ENCODE results near the gene FIGN. TPM values are rescaled to one million over a fixed set of nuclear protein-coding genes. Genes with fewer than 3 reads are reported as not detected.

The FIGN gene
- total and polyA plus RNA-seq, 9 of the 15 experiments (the other 6 are each of a cell fraction or from before 2014, with no cell fraction given), result 0.02 TPM; not detected in 8

- no peak overlapping the region for H2AFZ ChIP-seq (ENCODE audit: low read depth, low read length)
- H4K20me1 ChIP-seq (replicated peaks; ENCODE audit: control insufficient read depth, insufficient read depth, low read length), result no peaks in the 10 kb centered on the region
- ATAC-seq (no peak), DNase-seq (ENCODE audit: extremely low read depth in 1 of 4, low spot score in 3 of 4) (no peak), FAIRE-seq (no peak)
- no peak overlapping the region for H3K4me2 ChIP-seq (ENCODE audit: insufficient read depth, low read length)
- no peaks in the 10 kb centered on the region for H3K27me3 ChIP-seq (ENCODE audit: control insufficient read depth in 2 of 2, insufficient read depth in 2 of 2, low read length in 2 of 2)
- intact Hi-C loops (cut with micrococcal nuclease), result no loop called here
- no peaks in the 10 kb centered on the region for H3K79me2 ChIP-seq (ENCODE audit: control insufficient read depth, insufficient read depth, low read length)
- CTCF ChIA-PET (ENCODE audit: low intra/inter-chr PET ratio), result no interaction called here
- H3K9me3 ChIP-seq (replicated peaks; ENCODE audit: control insufficient read depth, insufficient read depth, low read depth, low read length), result no peaks in the 10 kb centered on the region
- H3K9me1 ChIP-seq (ENCODE audit: control insufficient read depth, insufficient read depth, low read length), result no peaks in the 10 kb centered on the region
- in situ Hi-C loops (cut with MboI), result no loop called here
- TF ChIP-seq ZEB2 (IDR thresholded peaks at IDR 0.05), result no peak
- no peak for TF ChIP-seq KLF16 (IDR thresholded peaks at IDR 0.05)
- H3K9ac ChIP-seq (ENCODE audit: insufficient read depth in 1 of 2, low read depth in 2 of 2, low read length in 2 of 2), result no peak overlapping the region
- H3K27ac ChIP-seq (ENCODE audit: extremely low read depth, low read depth, low read length), result no peak overlapping the region
- no peak overlapping the region for H3K4me3 ChIP-seq
- no peaks in the 10 kb centered on the region for H3K36me3 ChIP-seq (ENCODE audit: control insufficient read depth, insufficient read depth, low read length)
- no TSS peak for BruUV-seq (replicated peaks)
- WGBS (ENCODE audit: insufficient coverage, low coverage, missing lambda C conversion rate), result 9% methylated on average over 1 of the region's 1 CpG
- POLR2A ChIA-PET, result no interaction called here
- no peaks in the 10 kb centered on the region for H3K4me1 ChIP-seq (replicated peaks in 1 of 2; ENCODE audit: control insufficient read depth in 2 of 2, insufficient read depth in 2 of 2, low read length in 2 of 2)
Observed at GRCh38 chr2:163775304-163775703, 39.5 kb upstream of the FIGN start.

GRCh38 chr2:163774862-163775261, 39.1 kb upstream of the FIGN start:
- Histone ChIP-seq H3K79me2 (ENCODE audit: control insufficient read depth, insufficient read depth, low read length) (no peaks in the 10 kb centered on the region), H3K27ac (ENCODE audit: extremely low read depth, low read depth, low read length) (no peak overlapping the region), H2AFZ (ENCODE audit: low read depth, low read length) (no peak overlapping the region), H3K4me2 (ENCODE audit: insufficient read depth, low read length) (no peak overlapping the region), H4K20me1 (replicated peaks; ENCODE audit: control insufficient read depth, insufficient read depth, low read length) (no peaks in the 10 kb centered on the region), H3K9me1 (ENCODE audit: control insufficient read depth, insufficient read depth, low read length) (no peaks in the 10 kb centered on the region), H3K4me3 (no peak overlapping the region), H3K4me1 (replicated peaks in 1 of 2; ENCODE audit: control insufficient read depth in 2 of 2, insufficient read depth in 2 of 2, low read length in 2 of 2) (no peaks in the 10 kb centered on the region), H3K36me3 (ENCODE audit: control insufficient read depth, insufficient read depth, low read length) (no peaks in the 10 kb centered on the region), H3K9ac (ENCODE audit: insufficient read depth in 1 of 2, low read depth in 2 of 2, low read length in 2 of 2) (no peak overlapping the region), H3K27me3 (ENCODE audit: control insufficient read depth in 2 of 2, insufficient read depth in 2 of 2, low read length in 2 of 2) (no peaks in the 10 kb centered on the region), H3K9me3 (replicated peaks; ENCODE audit: control insufficient read depth, insufficient read depth, low read depth, low read length) (no peaks in the 10 kb centered on the region)
- FAIRE-seq (no peak), ATAC-seq (no peak), DNase-seq (ENCODE audit: extremely low read depth in 1 of 4, low spot score in 3 of 4) (no peak)
- POLR2A ChIA-PET, result no interaction called here
- no TSS peak for BruUV-seq (replicated peaks)
- 4% methylated on average over 2 of the region's 2 CpGs for WGBS (ENCODE audit: insufficient coverage, low coverage, missing lambda C conversion rate)
- intact Hi-C loops (cut with micrococcal nuclease) (no loop called here), in situ Hi-C loops (cut with MboI) (no loop called here)
- TF ChIP-seq YY1 (IDR thresholded peaks at IDR 0.05; ENCODE audit: borderline replicate concordance in 1 of 3, control insufficient read depth in 1 of 3, extremely low read depth in 1 of 3, insufficient read depth in 3 of 3, insufficient read length in 1 of 3, insufficient replicate concordance in 2 of 3, low read depth in 1 of 3, low read length in 2 of 3) (no peak), HDAC1 (IDR thresholded peaks at IDR 0.05) (no peak), TCFL5 (CRISPR knock-in tag; conservative IDR thresholded peaks at IDR 0.05) (no peak), ZNF347 (CRISPR knock-in tag; IDR thresholded peaks at IDR 0.05; ENCODE audit: low read depth) (no peak), PCBP1 (IDR thresholded peaks at IDR 0.05; ENCODE audit: low read depth, low read length, poor library complexity, severe bottlenecking) (no peak), MAFK (IDR thresholded peaks at IDR 0.05; ENCODE audit: low read length) (no peak), GMEB1 (CRISPR knock-in tag; IDR thresholded peaks at IDR 0.05) (no peak), ZNF644 (tag; IDR thresholded peaks at IDR 0.05; ENCODE audit: low read depth) (no peak), ZNF124 (CRISPR knock-in tag; IDR thresholded peaks at IDR 0.05) (no peak)
- CTCF ChIA-PET (ENCODE audit: low intra/inter-chr PET ratio), result no interaction called here

Measured in K562 (cell line).